HepG2 (cell line): ENCODE measurements around the gene POLR3F. TPM values are rescaled to one million over a fixed set of nuclear protein-coding genes. Genes with fewer than 3 reads are reported as not detected.

Experiments used
- ARNT2 ChIP-seq: sonication (generic); formaldehyde crosslinking; IDR thresholded peaks from 2 replicates; pipeline ENCODE4 v1.8.0; 2022; ENCODE audit warnings: mild to moderate bottlenecking, low read depth, missing genetic modification reagents, moderate library complexity
- CERS6 ChIP-seq: sonication (generic); formaldehyde crosslinking; IDR thresholded peaks from 2 replicates; pipeline ENCODE4 v1.5.0; 2020; ENCODE audit warnings: missing genetic modification reagents
- DPF2 ChIP-seq: sonication (generic); formaldehyde crosslinking; IDR thresholded peaks from 2 replicates; pipeline ENCODE4 v1.4.0; 2020; ENCODE audit warnings: mild to moderate bottlenecking, low read depth, missing genetic modification reagents, borderline replicate concordance
- ELF4 ChIP-seq: sonication (generic); formaldehyde crosslinking; IDR thresholded peaks from 2 replicates; pipeline ENCODE4 v1.5.0; 2020; ENCODE audit warnings: missing genetic modification reagents, mild to moderate bottlenecking, moderate library complexity, borderline replicate concordance
- GLMP ChIP-seq: sonication (generic); formaldehyde crosslinking; IDR thresholded peaks from 2 replicates; pipeline ENCODE4 v1.9.0; 2021; ENCODE audit warnings: missing genetic modification reagents, mild to moderate bottlenecking, borderline replicate concordance
- HNRNPL ChIP-seq: fragments of 200-400 bp; formaldehyde crosslinking; IDR thresholded peaks from 2 replicates; pipeline ENCODE4 v1.6.1; 2017; ENCODE audit warnings: mild to moderate bottlenecking, low read depth, low read length
- MAF1 ChIP-seq: sonication (generic); formaldehyde crosslinking; IDR thresholded peaks from 2 replicates; pipeline ENCODE4 v1.5.0; 2020; ENCODE audit warnings: missing genetic modification reagents, borderline replicate concordance
- SIN3B ChIP-seq: fragments of 150-350 bp; IDR thresholded peaks from 2 replicates; pipeline ENCODE4 v1.6.1; 2014; ENCODE audit warnings: low read length
- ZBTB20 ChIP-seq: sonication (generic); formaldehyde crosslinking; IDR thresholded peaks from 2 replicates; pipeline ENCODE4 v1.8.1; 2023; ENCODE audit warnings: missing genetic modification reagents, low read depth, mild to moderate bottlenecking, borderline replicate concordance
- ZBTB33 ChIP-seq: sonication (generic); formaldehyde crosslinking; IDR thresholded peaks from 2 replicates; pipeline ENCODE4 v1.4.0; 2020; ENCODE audit warnings: missing genetic modification reagents
- polyA plus RNA-seq, 8 experiments: library from polyadenylated mRNA; depleted of rRNA in 3 of 8; stranded (reverse) in 7 of 8; unstranded in 1 of 8; fragments of >200 nt; fragmentation: Illumina TruSeq in 4 of 8; extraction: Trizol in 4 of 8; gene quantifications; 2 replicates each; pipeline versions ENCODE4 v1.2.1 to v1.2.3, GENCODE V29; 2011 to 2016; ENCODE audit warnings: low read depth in 4 of 8, missing spikeins in 1 of 8, mixed read lengths in 1 of 8; ENCODE audit not compliant: insufficient read depth in 1 of 8
- total RNA-seq, 5 experiments: library from RNA; depleted of rRNA; stranded (reverse); fragments of >200 nt; fragmentation: Illumina TruSeq; extraction: Trizol; gene quantifications; 2 replicates each; pipeline ENCODE4 v1.2.3, GENCODE V29; 2016; ENCODE audit warnings: low read depth in 1 of 5
- TF ChIP-seq, protein P1 (sequence below), 2 experiments: sonication (generic) in 1 of 2; formaldehyde crosslinking in 1 of 2; IDR thresholded peaks; 2 replicates each; pipeline versions ENCODE4 v1.4.0 to v1.6.1; 2016 to 2020; ENCODE audit warnings: borderline replicate concordance in 1 of 2, low read depth in 1 of 2, mild to moderate bottlenecking in 1 of 2, missing genetic modification reagents in 1 of 2
- TF ChIP-seq, protein P2 (sequence below): IDR thresholded peaks from 2 replicates; pipeline ENCODE4 v1.6.1; 2016; ENCODE audit warnings: low read depth, borderline replicate concordance
- TF ChIP-seq, protein P3 (sequence below): sonication (generic); formaldehyde crosslinking; IDR thresholded peaks from 2 replicates; pipeline ENCODE4 v1.4.0; 2020; ENCODE audit warnings: missing genetic modification reagents, borderline replicate concordance

The POLR3F gene
- total and polyA plus RNA-seq, 2 of the 13 experiments (the other 11 are each of a cell fraction or from before 2014, with no cell fraction given) = 11.7 to 25.5 TPM

DNA sequence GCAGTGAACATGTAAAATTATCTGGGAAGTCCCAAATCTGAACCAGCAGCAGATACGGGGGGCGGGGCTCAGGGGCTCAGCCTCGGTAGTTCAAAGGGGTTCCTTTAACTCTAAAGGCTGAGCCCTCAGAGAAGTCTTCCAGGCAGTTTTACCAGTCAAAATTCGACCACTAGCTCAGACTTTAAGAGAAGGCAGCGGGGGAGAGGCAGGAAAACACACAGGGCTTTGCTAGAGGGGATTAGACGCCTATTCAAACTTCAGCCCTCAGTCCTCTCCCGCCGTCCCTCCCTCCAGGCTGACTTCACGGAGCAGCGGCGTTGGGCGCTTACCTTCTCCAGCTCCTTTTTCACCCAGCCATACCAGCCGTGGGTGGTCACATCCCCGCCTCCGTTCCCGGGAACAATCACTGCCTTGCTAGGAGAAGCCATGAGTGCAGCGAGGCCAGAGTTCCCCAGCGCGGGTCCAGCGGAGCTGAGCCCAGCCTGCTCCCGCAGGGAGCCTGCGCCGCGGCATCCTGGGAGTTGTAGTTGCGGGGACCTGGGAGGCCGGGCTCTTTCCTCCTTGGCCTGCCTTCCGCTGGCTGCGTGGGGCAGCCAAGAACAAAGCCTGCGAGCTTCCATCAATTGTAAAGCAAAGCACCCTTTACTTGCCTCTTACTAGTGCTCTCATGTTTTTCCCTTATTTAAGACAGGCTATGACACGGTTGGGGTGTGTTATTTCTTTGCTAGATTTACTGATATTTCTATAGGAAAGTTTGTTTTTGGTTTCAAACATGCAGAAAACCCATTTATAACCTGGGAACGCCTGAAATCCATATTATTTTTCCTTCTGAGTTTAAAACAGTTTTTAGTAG is 29.8 kb downstream of the POLR3F start, which contains the start of gene RBBP9 (continued):
- TF ChIP-seq, protein P1, sequence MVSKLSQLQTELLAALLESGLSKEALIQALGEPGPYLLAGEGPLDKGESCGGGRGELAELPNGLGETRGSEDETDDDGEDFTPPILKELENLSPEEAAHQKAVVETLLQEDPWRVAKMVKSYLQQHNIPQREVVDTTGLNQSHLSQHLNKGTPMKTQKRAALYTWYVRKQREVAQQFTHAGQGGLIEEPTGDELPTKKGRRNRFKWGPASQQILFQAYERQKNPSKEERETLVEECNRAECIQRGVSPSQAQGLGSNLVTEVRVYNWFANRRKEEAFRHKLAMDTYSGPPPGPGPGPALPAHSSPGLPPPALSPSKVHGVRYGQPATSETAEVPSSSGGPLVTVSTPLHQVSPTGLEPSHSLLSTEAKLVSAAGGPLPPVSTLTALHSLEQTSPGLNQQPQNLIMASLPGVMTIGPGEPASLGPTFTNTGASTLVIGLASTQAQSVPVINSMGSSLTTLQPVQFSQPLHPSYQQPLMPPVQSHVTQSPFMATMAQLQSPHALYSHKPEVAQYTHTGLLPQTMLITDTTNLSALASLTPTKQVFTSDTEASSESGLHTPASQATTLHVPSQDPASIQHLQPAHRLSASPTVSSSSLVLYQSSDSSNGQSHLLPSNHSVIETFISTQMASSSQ (IDR thresholded peaks at IDR 0.05; ENCODE audit: low read depth) = no peak
- TF ChIP-seq, protein P1 (CRISPR knock-in tag; IDR thresholded peaks at IDR 0.05; ENCODE audit: borderline replicate concordance) = no peak; the same call in 1 of the 2 replicates
- no peak for TF ChIP-seq ELF4 (CRISPR knock-in tag)
- peak; percentile 89 for TF ChIP-seq MAF1 (CRISPR knock-in tag)
- TF ChIP-seq, protein P2, sequence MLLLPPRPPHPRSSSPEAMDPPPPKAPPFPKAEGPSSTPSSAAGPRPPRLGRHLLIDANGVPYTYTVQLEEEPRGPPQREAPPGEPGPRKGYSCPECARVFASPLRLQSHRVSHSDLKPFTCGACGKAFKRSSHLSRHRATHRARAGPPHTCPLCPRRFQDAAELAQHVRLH = peak; percentile 80; the same call in 1 of the 2 replicates
- TF ChIP-seq ZBTB20 (CRISPR knock-in tag) = no peak
- TF ChIP-seq ZBTB33 (CRISPR knock-in tag) = peak; percentile 50; the same call in 1 of the 2 replicates
- peak; percentile 75; the same call in 1 of the 2 replicates for TF ChIP-seq SIN3B
- no peak for TF ChIP-seq HNRNPL
- TF ChIP-seq GLMP (CRISPR knock-in tag) = no peak
- TF ChIP-seq DPF2 (CRISPR knock-in tag) = no peak
- TF ChIP-seq, protein P3, sequence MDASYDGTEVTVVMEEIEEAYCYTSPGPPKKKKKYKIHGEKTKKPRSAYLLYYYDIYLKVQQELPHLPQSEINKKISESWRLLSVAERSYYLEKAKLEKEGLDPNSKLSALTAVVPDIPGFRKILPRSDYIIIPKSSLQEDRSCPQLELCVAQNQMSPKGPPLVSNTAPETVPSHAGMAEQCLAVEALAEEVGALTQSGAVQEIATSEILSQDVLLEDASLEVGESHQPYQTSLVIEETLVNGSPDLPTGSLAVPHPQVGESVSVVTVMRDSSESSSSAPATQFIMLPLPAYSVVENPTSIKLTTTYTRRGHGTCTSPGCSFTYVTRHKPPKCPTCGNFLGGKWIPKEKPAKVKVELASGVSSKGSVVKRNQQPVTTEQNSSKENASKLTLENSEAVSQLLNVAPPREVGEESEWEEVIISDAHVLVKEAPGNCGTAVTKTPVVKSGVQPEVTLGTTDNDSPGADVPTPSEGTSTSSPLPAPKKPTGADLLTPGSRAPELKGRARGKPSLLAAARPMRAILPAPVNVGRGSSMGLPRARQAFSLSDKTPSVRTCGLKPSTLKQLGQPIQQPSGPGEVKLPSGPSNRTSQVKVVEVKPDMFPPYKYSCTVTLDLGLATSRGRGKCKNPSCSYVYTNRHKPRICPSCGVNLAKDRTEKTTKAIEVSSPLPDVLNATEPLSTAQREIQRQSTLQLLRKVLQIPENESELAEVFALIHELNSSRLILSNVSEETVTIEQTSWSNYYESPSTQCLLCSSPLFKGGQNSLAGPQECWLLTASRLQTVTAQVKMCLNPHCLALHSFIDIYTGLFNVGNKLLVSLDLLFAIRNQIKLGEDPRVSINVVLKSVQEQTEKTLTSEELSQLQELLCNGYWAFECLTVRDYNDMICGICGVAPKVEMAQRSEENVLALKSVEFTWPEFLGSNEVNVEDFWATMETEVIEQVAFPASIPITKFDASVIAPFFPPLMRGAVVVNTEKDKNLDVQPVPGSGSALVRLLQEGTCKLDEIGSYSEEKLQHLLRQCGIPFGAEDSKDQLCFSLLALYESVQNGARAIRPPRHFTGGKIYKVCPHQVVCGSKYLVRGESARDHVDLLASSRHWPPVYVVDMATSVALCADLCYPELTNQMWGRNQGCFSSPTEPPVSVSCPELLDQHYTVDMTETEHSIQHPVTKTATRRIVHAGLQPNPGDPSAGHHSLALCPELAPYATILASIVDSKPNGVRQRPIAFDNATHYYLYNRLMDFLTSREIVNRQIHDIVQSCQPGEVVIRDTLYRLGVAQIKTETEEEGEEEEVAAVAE (CRISPR knock-in tag) = peak; percentile 96
- no peak for TF ChIP-seq CERS6 (CRISPR knock-in tag)
- TF ChIP-seq ARNT2 (CRISPR knock-in tag) = peak; percentile 71; the same call in 1 of the 2 replicates
